H1 (cell line): ENCODE data around the gene RAB3D. TPM values are rescaled to one million over a fixed set of nuclear protein-coding genes. Genes with fewer than 3 reads are reported as not detected.

Experiments used
- CTCF ChIA-PET: fragments of 300-600 bp; sonication (Branson Sonifier 250); formaldehyde crosslinking; loops from one replicate; lab custom pipeline; 2021; ENCODE audit not compliant: partially characterized antibody; lab: Charles Lee
- POLR2A ChIA-PET: fragments of 300-600 bp; sonication (Branson Sonifier 250); formaldehyde crosslinking; loops from one replicate; lab custom pipeline; 2021; ENCODE audit warnings: inconsistent platforms; ENCODE audit not compliant: partially characterized antibody; lab: Charles Lee
- DNase-seq, 2 experiments: peaks; one replicate each; pipeline versions ENCODE4 v3.0.0 to v3.0.0-alpha.2; 2010 to 2022; ENCODE audit warnings: low spot score in 2 of 2, low read depth in 1 of 2, mixed read lengths in 1 of 2
- FAIRE-seq: peaks from 2 replicates; lab custom pipeline; 2011; peaks lifted over from hg19 to GRCh38; lab: Jason Lieb, UNC
- H2AFZ ChIP-seq: 2 replicates; pipeline ENCODE4 v1.8.1; 2012; ENCODE audit warnings: low read length, inconsistent platforms
- H2AK5ac ChIP-seq: 2 replicates; pipeline ENCODE4 v1.6.1; 2013; ENCODE audit warnings: low read depth, low read length
- H2BK120ac ChIP-seq: replicated peaks from 2 replicates; pipeline ENCODE3; 2013; ENCODE audit warnings: low read depth, low read length, inconsistent platforms
- H2BK12ac ChIP-seq: 2 replicates; pipeline ENCODE4 v1.6.1; 2013; ENCODE audit warnings: low read depth, low read length
- H2BK15ac ChIP-seq: 2 replicates; pipeline ENCODE4 v1.6.1; 2013; ENCODE audit warnings: low read length
- H2BK20ac ChIP-seq: 2 replicates; pipeline ENCODE4 v1.6.1; 2013; ENCODE audit warnings: low read length
- H2BK5ac ChIP-seq: 2 replicates; pipeline ENCODE4 v1.6.1; 2013; ENCODE audit warnings: low read depth, low read length
- H3K14ac ChIP-seq: 2 replicates; pipeline ENCODE4 v1.6.1; 2013; ENCODE audit warnings: inconsistent platforms; ENCODE audit not compliant: insufficient read length
- H3K18ac ChIP-seq: 2 replicates; pipeline ENCODE4 v1.6.1; 2013; ENCODE audit warnings: low read length; ENCODE audit errors: extremely low read depth
- H3K23ac ChIP-seq: 2 replicates; pipeline ENCODE4 v1.6.1; 2013; ENCODE audit warnings: inconsistent platforms; ENCODE audit not compliant: insufficient read length
- H3K23me2 ChIP-seq: 2 replicates; pipeline ENCODE4 v1.6.1; 2013; ENCODE audit warnings: low read depth, low read length
- H3K27ac ChIP-seq: 2 replicates; pipeline ENCODE4 v1.6.1; 2011; ENCODE audit warnings: low read depth, low read length, inconsistent platforms
- H3K27me3 ChIP-seq, 4 experiments: replicated peaks in 1 of 4; 1 replicate in 1 of 4; 2 replicates in 3 of 4; pipeline versions ENCODE4 v1.6.1 to v1.8.1; 2011 to 2013; ENCODE audit warnings: low read length in 3 of 4, mild to moderate bottlenecking in 3 of 4, inconsistent platforms in 2 of 4, mixed read lengths in 2 of 4, moderate library complexity in 1 of 4; ENCODE audit not compliant: control insufficient read depth in 3 of 4, insufficient read depth in 3 of 4; ENCODE audit errors: extremely low read depth in 1 of 4
- H3K36me3 ChIP-seq, 4 experiments: 2 replicates each; pipeline versions ENCODE4 v1.6.1 to v1.8.1; 2011 to 2013; ENCODE audit warnings: mild to moderate bottlenecking in 4 of 4, low read length in 3 of 4, moderate library complexity in 2 of 4, control low read depth in 1 of 4, inconsistent platforms in 1 of 4; ENCODE audit not compliant: insufficient read depth in 4 of 4, control insufficient read depth in 2 of 4
- H3K4ac ChIP-seq: replicated peaks from 2 replicates; pipeline ENCODE3; 2013; ENCODE audit warnings: low read length, low read depth, mixed read lengths, inconsistent platforms; ENCODE audit not compliant: insufficient read length
- H3K4me1 ChIP-seq, 4 experiments: replicated peaks in 1 of 4; 1 replicate in 1 of 4; 2 replicates in 3 of 4; pipeline versions ENCODE4 v1.6.1 to v1.8.1; 2011 to 2013; ENCODE audit warnings: low read length in 3 of 4, inconsistent platforms in 2 of 4, mixed read lengths in 1 of 4; ENCODE audit not compliant: insufficient read depth in 4 of 4, control insufficient read depth in 3 of 4
- H3K4me2 ChIP-seq, 2 experiments: 2 replicates each; pipeline versions ENCODE4 v1.6.1 to v1.8.1; 2011 to 2013; ENCODE audit warnings: low read depth in 2 of 2, low read length in 2 of 2, control low read depth in 1 of 2, inconsistent platforms in 1 of 2, mild to moderate bottlenecking in 1 of 2; ENCODE audit not compliant: insufficient read depth in 1 of 2
- H3K4me3 ChIP-seq, 4 experiments: fragments of 200-600, 300-600 bp in 1 of 4; sonication (generic), shearing (Covaris generic), sonication (Bioruptor Twin) in 1 of 4; 2 replicates each; pipeline versions ENCODE4 v1.5.1 to v1.8.1; 2011 to 2016; ENCODE audit warnings: low read length in 4 of 4, low read depth in 3 of 4, control low read depth in 2 of 4, inconsistent platforms in 2 of 4, mild to moderate bottlenecking in 2 of 4, mixed read lengths in 1 of 4, moderate library complexity in 1 of 4; ENCODE audit not compliant: insufficient read depth in 2 of 4; ENCODE audit errors: extremely low read depth in 1 of 4
- H3K56ac ChIP-seq: replicated peaks from 2 replicates; pipeline ENCODE3; 2013; ENCODE audit warnings: low read depth, mild to moderate bottlenecking, mixed read lengths, low read length, inconsistent platforms; ENCODE audit not compliant: insufficient read length
- H3K79me1 ChIP-seq: 2 replicates; pipeline ENCODE4 v1.6.1; 2013; ENCODE audit warnings: low read depth, low read length, control low read depth
- H3K79me2 ChIP-seq, 2 experiments: 2 replicates each; pipeline versions ENCODE4 v1.6.1 to v1.8.1; 2012 to 2013; ENCODE audit warnings: low read length in 2 of 2, mild to moderate bottlenecking in 2 of 2, inconsistent platforms in 1 of 2; ENCODE audit not compliant: insufficient read depth in 2 of 2, control insufficient read depth in 1 of 2
- H3K9ac ChIP-seq, 4 experiments: replicated peaks in 1 of 4; 1 replicate in 1 of 4; 2 replicates in 3 of 4; pipeline versions ENCODE4 v1.6.1 to v1.8.1; 2011 to 2013; ENCODE audit warnings: low read depth in 3 of 4, low read length in 3 of 4, control low read depth in 2 of 4, mild to moderate bottlenecking in 2 of 4, moderate library complexity in 2 of 4, inconsistent platforms in 1 of 4; ENCODE audit errors: extremely low read depth in 1 of 4
- H3K9me3 ChIP-seq, 2 experiments: 2 replicates each; pipeline versions ENCODE4 v1.6.1 to v1.8.1; 2012 to 2013; ENCODE audit warnings: mild to moderate bottlenecking in 2 of 2, moderate library complexity in 2 of 2, control low read depth in 1 of 2, inconsistent platforms in 1 of 2, low read depth in 1 of 2, low read length in 1 of 2, mixed read lengths in 1 of 2; ENCODE audit not compliant: insufficient read depth in 2 of 2
- H4K20me1 ChIP-seq, 2 experiments: replicated peaks in 1 of 2; 2 replicates each; pipeline versions ENCODE3 to v1.8.1; 2011 to 2013; ENCODE audit warnings: inconsistent platforms in 2 of 2, low read length in 2 of 2, mild to moderate bottlenecking in 1 of 2; ENCODE audit not compliant: insufficient read depth in 2 of 2, control insufficient read depth in 1 of 2
- H4K5ac ChIP-seq: 2 replicates; pipeline ENCODE4 v1.6.1; 2013; ENCODE audit warnings: low read length, low read depth, mixed read lengths, inconsistent platforms; ENCODE audit not compliant: insufficient read length
- H4K8ac ChIP-seq: 2 replicates; pipeline ENCODE4 v1.8.0; 2013; ENCODE audit warnings: mild to moderate bottlenecking, moderate library complexity, low read length, inconsistent platforms; ENCODE audit not compliant: insufficient read depth; ENCODE audit errors: extremely low read depth
- H4K91ac ChIP-seq: replicated peaks from 2 replicates; pipeline ENCODE3; 2013; ENCODE audit warnings: low read length, mixed read lengths, inconsistent platforms; ENCODE audit not compliant: insufficient read length
- BCL11A ChIP-seq, 2 experiments: IDR thresholded peaks; one replicate each; pipeline ENCODE4 v1.6.1; 2011; ENCODE audit warnings: low read depth in 2 of 2, low read length in 2 of 2, mild to moderate bottlenecking in 2 of 2
- EGR1 ChIP-seq: IDR thresholded peaks from 2 replicates; pipeline ENCODE4 v1.6.1; 2011; ENCODE audit warnings: low read depth, low read length, borderline replicate concordance
- SUZ12 ChIP-seq: fragments of 200-600 bp; sonication (generic); IDR thresholded peaks from 2 replicates; pipeline ENCODE4 v1.6.1; 2012; ENCODE audit warnings: mild to moderate bottlenecking, inconsistent platforms, low read length, moderate library complexity, mixed read lengths
- WGBS, 2 experiments: shearing (Covaris generic) in 1 of 2; methylation state at CpG; one replicate each; pipeline versions ENCODE4 v1.1.6 to v1.1.7; 2013 to 2015; ENCODE audit warnings: low lambda C conversion rate in 2 of 2, mixed read lengths in 2 of 2, inconsistent platforms in 1 of 2, low coverage in 1 of 2, missing lambda C conversion rate in 1 of 2; ENCODE audit not compliant: insufficient replicate concordance in 2 of 2, insufficient coverage in 1 of 2, insufficient read length in 1 of 2; ENCODE audit errors: extremely low coverage in 1 of 2, missing lambda C conversion rate in 1 of 2; 5-methylcytosine and 5-hydroxymethylcytosine counted together
- polyA plus RNA-seq, 7 experiments: library from polyadenylated mRNA; depleted of rRNA in 3 of 7; stranded (reverse) in 5 of 7; unstranded in 2 of 7; fragments of >200 nt in 5 of 7; fragments of 200-250 nt in 2 of 7; gene quantifications; 1 replicate in 5 of 7; 2 replicates in 1 of 7; 4 replicates in 1 of 7; pipeline versions ENCODE4 v1.2.1 to v1.2.3, GENCODE V29; 2011 to 2013; ENCODE audit warnings: missing spikeins in 2 of 7, mixed read lengths in 2 of 7
- total RNA-seq: library from RNA; stranded (reverse); fragmentation: NEBNext Ultra II Directional; extraction: Animal tissue kit (Norgen Biotek cat#: 25700); gene quantifications from 2 replicates; pipeline ENCODE4 v1.2.1, GENCODE V29; 2021

RAB3D gene
- total and polyA plus RNA-seq, 2 of the 8 experiments (the other 6 are each of a cell fraction or from before 2014, with no cell fraction given): 17.8 to 23.8 TPM

DNA sequence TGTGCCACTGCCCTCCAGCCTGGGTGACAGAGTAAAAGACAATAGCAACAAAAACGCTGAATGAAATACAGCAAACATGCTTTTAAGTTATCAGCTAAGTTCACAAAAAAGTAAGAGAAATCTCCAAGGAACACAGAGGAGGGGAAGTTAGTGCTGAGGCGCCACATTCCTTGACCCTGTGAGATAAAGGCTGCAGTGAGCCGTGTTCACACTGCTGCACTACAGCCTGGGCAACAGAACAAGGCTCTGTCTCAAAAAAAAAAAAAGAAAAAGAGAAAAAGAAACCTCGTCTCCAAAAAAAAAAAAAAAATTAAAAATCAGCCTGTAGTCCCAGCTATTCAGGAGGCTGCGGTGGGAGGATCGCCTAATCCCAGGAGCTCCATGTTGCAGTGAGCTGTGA, 60.8 kb downstream of the RAB3D start:
- H3K18ac ChIP-seq: no peak overlapping the region
- H3K36me3 ChIP-seq: no peaks in the 10 kb centered on the region
- H3K23ac ChIP-seq: no peak overlapping the region
- no peaks in the 10 kb centered on the region for H4K20me1 ChIP-seq
- no peak overlapping the region for H2BK120ac ChIP-seq
- no peak overlapping the region for H2AFZ ChIP-seq
- H4K5ac ChIP-seq: no peak overlapping the region
- H3K4me3 ChIP-seq: no peak overlapping the region
- no peak overlapping the region for H2BK20ac ChIP-seq
- H3K9me3 ChIP-seq: peaks cover 0 to 11% of the 10 kb centered on the region in 2 experiments; a peak in 1 of 4 replicates
- no peak overlapping the region for H3K27ac ChIP-seq
- H3K4ac ChIP-seq: no peak overlapping the region
- H3K56ac ChIP-seq: no peak overlapping the region
- H3K4me1 ChIP-seq: peaks cover 0 to 4% (median 2%) of the 10 kb centered on the region in 4 experiments; a peak in 4 of 7 replicates
- ChIA-PET POLR2A (no interaction called here), CTCF (interaction anchor here (0.6 to 1.2 kb wide), 4 partner anchors 15 to 38 kb away, joined by 3 to 4 read pairs (median 3); no protein-coding TSS in a partner anchor)
- H3K14ac ChIP-seq: no peak overlapping the region
- no peaks in the 10 kb centered on the region for H3K79me1 ChIP-seq
- H2BK5ac ChIP-seq: no peak overlapping the region
- no peak for TF ChIP-seq SUZ12
- no peak for TF ChIP-seq EGR1
- no peak for TF ChIP-seq BCL11A (IDR thresholded peaks at IDR 0.05; ENCODE audit: low read depth in 2 of 2, low read length in 2 of 2)
- no peak overlapping the region for H2AK5ac ChIP-seq
- H3K4me2 ChIP-seq: no peak overlapping the region
- FAIRE-seq: no peak
- no peaks in the 10 kb centered on the region for H3K23me2 ChIP-seq
- no peak for DNase-seq
- H3K9ac ChIP-seq: no peak overlapping the region
- H2BK15ac ChIP-seq: no peak overlapping the region
- H2BK12ac ChIP-seq: no peak overlapping the region
- no peak overlapping the region for H4K91ac ChIP-seq
- H4K8ac ChIP-seq: no peak overlapping the region
- H3K27me3 ChIP-seq: no peaks in the 10 kb centered on the region
- H3K79me2 ChIP-seq: no peaks in the 10 kb centered on the region
- 90% methylated on average over 5 of the region's 6 CpGs; no CpG with 5 or more reads in 1 of the 2 experiments for WGBS, 2 experiments
